Stimulated activated naive B cell treated with anti-CD40 and anti-IgM and Interleukin-4, amounts not matched to agents 10 μg/mL and 1 μg/mL and 100 μg/mL, for 72 hours (primary cell): Measurements from ENCODE around the gene ATP5MK.
"Not testable (repeated sequence)": the region's sequence is repeated elsewhere in the genome, so short reads cannot be mapped to it uniquely, and the experiment has no call there.

Experiments used
- ATAC-seq, 2 donors: fragments of 150-1000 bp; cut with Tn5 transposase; replicated peaks; 2 replicates each; pipeline ENCODE4 v1.10.0; 2021; ENCODE audit warnings: moderate library complexity in 1 of 2
- DNase-seq: peaks from one replicate; pipeline ENCODE4 v3.0.0; 2021
- H3K27ac Mint-ChIP-seq: one replicate; pipeline ENCODE4 v1.8.0; 2022; ENCODE audit warnings: mild to moderate bottlenecking, mixed read lengths
- H3K27me3 Mint-ChIP-seq, 2 donors: one replicate each; pipeline ENCODE4 v1.8.0; 2022; ENCODE audit warnings: mixed read lengths in 2 of 2
- H3K36me3 Mint-ChIP-seq, 2 donors: one replicate each; pipeline ENCODE4 v1.8.0; 2022; ENCODE audit warnings: mixed read lengths in 2 of 2, mild to moderate bottlenecking in 1 of 2
- H3K4me1 Mint-ChIP-seq, 2 donors: one replicate each; pipeline ENCODE4 v1.8.0; 2022; ENCODE audit warnings: mixed read lengths in 2 of 2, mild to moderate bottlenecking in 1 of 2
- H3K4me3 Mint-ChIP-seq, 2 donors: one replicate each; pipeline ENCODE4 v1.8.0; 2022; ENCODE audit warnings: mild to moderate bottlenecking in 2 of 2, mixed read lengths in 2 of 2, moderate library complexity in 1 of 2
- H3K9me3 Mint-ChIP-seq, 2 donors: one replicate each; pipeline ENCODE4 v1.8.0; 2022; ENCODE audit warnings: mixed read lengths in 2 of 2, mild to moderate bottlenecking in 1 of 2

The ATP5MK gene

DNA sequence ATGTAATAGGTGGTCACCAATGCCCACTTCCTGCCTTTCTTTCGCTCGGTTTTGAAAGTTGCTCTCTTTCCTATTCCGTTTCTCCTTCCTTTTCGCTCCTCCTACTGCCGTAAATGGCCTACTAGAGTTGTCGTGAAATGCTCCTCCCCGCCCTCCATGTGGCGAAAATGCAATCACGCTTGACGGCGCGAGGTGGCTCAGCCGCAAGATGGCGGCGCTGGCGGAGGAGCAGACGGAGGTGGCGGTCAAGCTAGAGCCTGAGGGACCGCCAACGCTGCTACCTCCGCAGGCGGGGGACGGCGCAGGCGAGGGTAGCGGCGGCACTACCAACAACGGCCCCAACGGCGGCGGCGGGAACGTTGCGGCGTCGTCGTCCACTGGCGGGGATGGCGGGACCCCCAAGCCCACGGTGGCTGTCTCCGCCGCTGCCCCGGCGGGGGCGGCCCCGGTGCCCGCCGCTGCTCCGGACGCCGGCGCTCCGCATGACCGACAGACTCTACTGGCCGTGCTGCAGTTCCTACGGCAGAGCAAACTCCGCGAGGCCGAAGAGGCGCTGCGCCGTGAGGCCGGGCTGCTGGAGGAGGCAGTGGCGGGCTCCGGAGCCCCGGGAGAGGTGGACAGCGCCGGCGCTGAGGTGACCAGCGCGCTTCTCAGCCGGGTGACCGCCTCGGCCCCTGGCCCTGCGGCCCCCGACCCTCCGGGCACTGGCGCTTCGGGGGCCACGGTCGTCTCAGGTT, 28.3 kb downstream of the ATP5MK start, which contains the start of gene TAF5:
Gene TAF5, plus strand, starts transcription at position 195 of the 737 bp plus-strand sequence. Its CDS starts 14 bp downstream, at position 209.
- Mint-ChIP-seq H3K36me3 (no peaks in the 10 kb centered on the region), H3K27ac (peak within 1 kb of the TSS; percentile 93), H3K4me1 (peaks cover 0 to 3% of the 10 kb centered on the region in 2 donors), H3K9me3 (no peaks in the 10 kb centered on the region), H3K27me3 (no peaks in the 10 kb centered on the region), H3K4me3 (peak within 1 kb of the TSS; percentile 91 to 95)
- peak; percentile 91 for DNase-seq
- peak; percentile 68 to 76 for ATAC-seq

DNA sequence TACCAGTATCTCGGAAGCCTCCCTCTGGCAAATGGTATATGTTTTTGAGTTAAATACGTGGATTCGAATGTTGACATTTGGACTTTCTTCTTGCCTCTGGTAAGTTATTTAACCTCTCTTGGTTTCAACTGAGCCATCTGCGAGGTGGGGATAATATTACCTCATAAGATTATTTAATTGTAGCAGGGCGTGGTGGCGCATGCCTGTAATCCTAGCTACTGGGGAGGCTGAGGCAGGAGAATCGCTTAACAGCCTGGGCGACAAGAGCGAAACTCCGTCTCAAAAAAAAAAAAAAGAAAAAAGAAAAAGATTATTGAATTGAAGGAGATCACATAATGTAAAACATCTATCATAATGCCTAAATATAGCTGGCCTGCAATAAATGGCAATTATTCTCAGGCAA, 28.9 kb downstream of the ATP5MK start:
- ATAC-seq (no peak), DNase-seq (no peak)
- H3K4me1 Mint-ChIP-seq = peaks cover 0 to 3% of the 10 kb centered on the region in 2 donors
- no peaks in the 10 kb centered on the region for H3K27me3 Mint-ChIP-seq
- peak overlapping the region; percentile 93 for H3K27ac Mint-ChIP-seq
- H3K9me3 Mint-ChIP-seq = no peaks in the 10 kb centered on the region
- H3K4me3 Mint-ChIP-seq = peak overlapping the region; percentile 91 to 95
- H3K36me3 Mint-ChIP-seq = no peaks in the 10 kb centered on the region

DNA sequence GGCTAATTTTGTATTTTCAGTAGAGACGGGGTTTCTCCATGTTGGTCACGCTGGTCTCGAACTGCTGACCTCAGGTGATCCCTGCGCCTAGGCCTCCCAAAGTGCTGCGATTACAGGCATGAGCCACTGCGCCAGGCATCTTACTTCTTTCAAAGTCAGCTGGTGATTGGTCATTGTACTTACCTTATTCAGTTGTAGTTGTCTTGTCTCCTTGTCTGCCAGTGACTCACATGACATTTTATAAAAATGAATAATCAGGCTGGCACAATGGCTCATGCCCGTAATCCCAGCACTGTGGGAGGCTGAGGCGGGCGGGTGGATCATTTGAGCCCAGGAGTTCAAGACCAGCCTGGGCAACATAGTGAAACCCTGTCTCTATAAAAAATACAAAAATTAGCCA, 35.5 kb downstream of the ATP5MK start:
- ATAC-seq, H3K27me3 Mint-ChIP-seq, H3K4me3 Mint-ChIP-seq, H3K9me3 Mint-ChIP-seq, DNase-seq, H3K27ac Mint-ChIP-seq, H3K36me3 Mint-ChIP-seq, H3K4me1 Mint-ChIP-seq: not testable (repeated sequence)

DNA sequence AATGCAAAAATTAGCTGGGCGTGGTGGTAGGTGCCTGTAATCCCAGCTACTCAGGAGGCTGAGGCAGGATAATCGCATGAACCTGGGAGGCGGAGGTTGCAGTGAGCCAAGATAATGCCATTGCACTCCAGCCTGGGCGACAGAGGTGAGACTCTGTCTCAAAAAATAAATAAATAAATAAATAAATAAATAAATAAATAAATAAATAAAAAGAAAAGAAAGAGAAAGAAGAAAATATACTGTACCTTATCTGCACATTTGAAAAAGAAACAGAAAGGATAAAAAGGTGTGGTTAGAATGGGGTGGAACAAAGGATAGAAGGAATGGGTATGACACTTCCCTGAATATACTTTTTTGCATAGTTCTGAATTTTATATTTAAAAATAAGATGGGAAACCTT, 36.8 kb downstream of the ATP5MK start:
- H3K36me3 Mint-ChIP-seq, ATAC-seq, H3K27me3 Mint-ChIP-seq, H3K4me3 Mint-ChIP-seq, H3K9me3 Mint-ChIP-seq, DNase-seq, H3K4me1 Mint-ChIP-seq, H3K27ac Mint-ChIP-seq: not testable (repeated sequence)

DNA sequence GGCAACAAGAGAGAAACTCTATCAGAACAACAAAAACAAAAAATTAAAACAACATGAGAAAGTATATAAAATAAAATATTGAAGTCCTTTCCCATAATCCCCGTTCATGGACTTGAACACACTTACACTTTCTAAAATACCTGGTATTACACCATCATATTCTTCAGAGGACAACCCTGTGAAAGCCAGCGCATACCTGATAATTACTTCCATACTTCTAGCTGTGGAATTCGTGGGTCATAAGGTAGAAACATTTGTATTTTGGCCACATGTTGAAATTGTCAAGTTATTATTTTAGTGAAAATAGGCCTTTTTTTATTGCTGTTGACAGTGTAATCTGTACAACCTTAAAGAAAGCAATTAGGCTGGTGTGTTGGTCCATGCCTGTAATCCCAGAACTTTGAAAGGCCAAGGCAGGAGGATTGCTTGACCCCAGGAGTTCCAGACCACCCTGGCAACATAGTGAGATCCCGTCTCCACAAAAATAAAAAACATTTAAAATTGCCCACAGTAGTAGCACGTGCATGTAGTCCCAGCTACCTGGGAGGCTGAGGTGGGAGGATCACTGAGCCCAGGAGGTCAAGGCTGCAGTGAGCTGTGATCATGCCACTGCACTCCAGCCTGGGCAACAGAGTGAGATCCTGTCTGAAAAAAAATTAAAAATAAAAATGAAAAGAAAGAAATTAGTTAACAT, 40.2 kb downstream of the ATP5MK start:
- H3K27me3 Mint-ChIP-seq = no peaks in the 10 kb centered on the region
- H3K4me3 Mint-ChIP-seq = no peak overlapping the region
- no peaks in the 10 kb centered on the region for H3K9me3 Mint-ChIP-seq
- no peak overlapping the region for H3K27ac Mint-ChIP-seq
- H3K4me1 Mint-ChIP-seq = no peaks in the 10 kb centered on the region
- H3K36me3 Mint-ChIP-seq = no peaks in the 10 kb centered on the region
- DNase-seq = no peak
- no peak for ATAC-seq

DNA sequence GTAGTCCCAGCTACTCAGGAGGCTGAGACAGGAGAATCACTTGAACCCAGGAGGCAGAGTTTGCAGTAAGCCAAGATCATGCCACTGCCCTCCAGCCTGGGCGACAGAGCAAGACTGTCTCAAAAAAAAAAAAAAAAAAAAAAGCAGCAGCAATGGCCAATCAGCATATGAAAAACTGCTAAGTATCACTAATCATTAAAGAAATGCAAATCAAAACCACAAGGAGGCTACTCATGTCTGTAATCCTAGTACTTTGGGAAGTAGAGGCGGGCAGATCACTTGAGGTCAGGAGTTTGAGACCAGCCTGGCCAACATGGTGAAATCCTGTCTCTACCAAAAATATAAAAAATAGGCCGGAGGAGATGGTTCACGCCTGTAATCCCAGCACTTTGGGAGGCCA, 41.7 kb downstream of the ATP5MK start:
- H3K9me3 Mint-ChIP-seq, ATAC-seq, DNase-seq, H3K27me3 Mint-ChIP-seq, H3K4me3 Mint-ChIP-seq, H3K4me1 Mint-ChIP-seq, H3K36me3 Mint-ChIP-seq, H3K27ac Mint-ChIP-seq: not testable (repeated sequence)

DNA sequence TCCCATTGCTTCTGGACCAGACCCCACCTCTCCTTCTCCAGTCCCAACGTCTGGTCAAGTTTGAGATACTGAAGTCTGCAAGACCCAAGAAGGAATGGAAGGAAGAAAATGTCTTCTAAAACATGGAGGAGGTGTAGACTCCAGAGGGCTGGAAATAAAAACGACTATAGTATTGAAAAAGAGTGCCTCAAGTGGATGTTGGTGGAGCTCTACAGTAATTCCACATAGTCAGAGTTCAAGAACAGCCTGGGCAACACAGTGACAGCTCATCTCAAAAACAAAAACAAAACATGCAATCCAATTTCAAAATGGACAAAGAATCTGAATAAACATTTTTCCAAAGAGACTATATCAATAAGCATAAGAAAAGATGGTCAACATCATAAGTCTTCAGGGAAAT, 43.0 kb downstream of the ATP5MK start:
- no peak for ATAC-seq
- no peaks in the 10 kb centered on the region for H3K27me3 Mint-ChIP-seq
- no peak overlapping the region for H3K27ac Mint-ChIP-seq
- H3K9me3 Mint-ChIP-seq = peaks cover 0 to 1% of the 10 kb centered on the region in 2 donors
- H3K4me3 Mint-ChIP-seq = no peak overlapping the region
- H3K36me3 Mint-ChIP-seq = no peaks in the 10 kb centered on the region
- peaks cover 3 to 11% of the 10 kb centered on the region in 2 donors for H3K4me1 Mint-ChIP-seq
- no peak for DNase-seq

DNA sequence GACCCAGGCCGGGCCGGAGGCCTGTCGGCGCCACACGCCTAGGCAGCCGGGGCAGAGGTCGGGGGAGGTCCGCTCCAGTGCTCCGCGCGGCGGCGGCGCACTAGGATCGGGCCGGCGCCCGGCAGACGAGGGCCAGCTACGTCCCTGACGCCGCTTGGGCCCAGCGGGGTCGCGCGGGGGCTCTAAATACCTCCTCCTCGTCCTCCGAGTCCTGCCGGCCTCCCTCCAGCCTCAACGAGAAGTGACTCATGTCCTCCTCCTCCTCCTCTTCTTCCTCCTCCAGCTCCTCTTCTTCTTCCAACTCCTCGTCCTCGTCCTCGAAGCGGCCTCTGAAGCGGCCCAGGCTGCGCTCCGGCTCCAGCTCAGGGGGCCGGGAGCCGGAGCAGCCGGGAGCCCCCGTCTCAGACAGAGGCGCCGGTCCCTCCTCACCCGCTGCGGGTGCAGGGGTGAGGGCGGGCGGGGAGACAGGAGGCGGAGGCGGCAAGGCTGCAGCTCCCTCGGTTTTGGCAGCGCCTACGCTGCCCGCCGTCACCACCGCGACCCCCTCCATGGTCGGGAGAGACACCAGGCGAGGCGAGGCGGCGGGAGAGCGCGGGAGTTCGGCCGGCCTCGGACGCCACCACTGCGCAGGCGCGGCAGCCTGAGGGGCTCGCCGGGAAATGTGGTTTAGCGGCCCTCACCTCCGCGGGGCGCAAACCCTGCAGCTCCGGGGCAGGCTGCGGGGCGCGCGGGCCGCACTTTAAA, 45.6 kb downstream of the ATP5MK start, which contains the start of gene PCGF6:
Gene PCGF6, minus strand, starts transcription at position 624 of the 744 bp plus-strand sequence. Its CDS starts 74 bp downstream, at position 550.
- DNase-seq (peak; percentile 76), ATAC-seq (peak; percentile 87 to 89)
- no peaks in the 10 kb centered on the region for H3K27me3 Mint-ChIP-seq
- peaks cover 0 to 1% of the 10 kb centered on the region in 2 donors for H3K9me3 Mint-ChIP-seq
- peaks cover 0 to 1% of the 10 kb centered on the region in 2 donors for H3K36me3 Mint-ChIP-seq
- peaks cover 3 to 11% of the 10 kb centered on the region in 2 donors for H3K4me1 Mint-ChIP-seq
- peak within 1 kb of the TSS; percentile 97 to 100 for H3K4me3 Mint-ChIP-seq
- H3K27ac Mint-ChIP-seq = peak within 1 kb of the TSS; percentile 96

DNA sequence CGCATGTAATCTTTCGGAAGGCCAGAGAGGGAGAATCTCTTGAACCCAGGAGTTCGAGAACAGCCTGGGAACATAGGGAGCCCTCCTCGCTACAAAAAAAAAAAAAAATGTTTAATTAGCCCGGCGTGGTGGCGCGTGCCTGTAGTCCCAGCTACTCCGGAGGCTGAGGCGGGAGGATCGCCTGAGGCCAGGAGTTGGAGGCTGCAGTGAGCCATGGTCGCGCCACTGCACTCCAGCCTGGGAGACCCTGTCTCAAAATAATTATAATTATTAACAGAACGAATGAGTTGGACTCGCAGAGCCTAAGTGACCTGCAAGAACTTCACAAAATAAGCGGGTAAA, 46.1 kb downstream of the ATP5MK start:
- peaks cover 0 to 1% of the 10 kb centered on the region in 2 donors for H3K9me3 Mint-ChIP-seq
- H3K27me3 Mint-ChIP-seq = no peaks in the 10 kb centered on the region

More for the DNA sequence above, 46.1 kb downstream of the ATP5MK start:
- Mint-ChIP-seq H3K36me3 (peaks cover 0 to 4% of the 10 kb centered on the region in 2 donors), H3K27ac (peak overlapping the region; percentile 96), H3K4me1 (peaks cover 3 to 11% of the 10 kb centered on the region in 2 donors), H3K4me3 (peak overlapping the region; percentile 97 to 100)
- DNase-seq (no peak), ATAC-seq (no peak)
